GM18861 (cell line): ENCODE measurements around the gene HOGA1.

ENCODE experiments used
- ATAC-seq: cut with Tn5 transposase; IDR thresholded peaks from one replicate; pipeline ENCODE4 v1.9.1; 2021; ENCODE audit not compliant: unreplicated experiment

Gene HOGA1

DNA sequence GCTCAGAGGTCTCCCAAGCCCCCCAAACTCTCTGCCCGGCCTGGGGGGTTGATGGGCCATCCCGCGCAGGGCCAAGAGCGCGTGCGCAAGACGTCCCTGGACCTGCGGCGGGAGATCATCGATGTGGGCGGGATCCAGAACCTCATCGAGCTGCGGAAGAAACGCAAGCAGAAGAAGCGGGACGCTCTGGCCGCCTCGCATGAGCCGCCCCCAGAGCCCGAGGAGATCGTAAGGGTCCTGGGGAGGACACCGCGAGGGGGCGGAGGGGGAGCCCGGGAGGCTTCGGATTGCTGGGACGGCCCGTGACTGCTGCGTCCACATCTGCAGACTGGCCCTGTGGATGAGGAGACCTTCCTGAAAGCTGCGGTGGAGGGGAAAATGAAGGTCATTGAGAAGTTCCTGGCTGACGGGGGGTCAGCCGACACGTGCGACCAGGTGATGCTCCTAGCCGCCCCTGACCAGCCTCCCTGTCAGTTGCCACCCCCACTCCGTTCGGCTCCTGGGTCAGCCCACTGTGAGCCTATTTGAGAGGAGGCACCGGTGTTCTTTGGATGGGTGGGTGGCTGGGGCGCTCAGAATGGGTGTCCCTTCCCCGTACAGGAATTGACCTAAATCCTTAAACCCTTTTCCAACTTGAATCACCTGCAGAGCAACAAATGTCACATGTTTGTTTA is 5.9 kb upstream of the HOGA1 start:
- no peak for ATAC-seq

- ATAC-seq, result no peak
Measured at GRCh38 chr10:97580421-97581367, 3.5 kb upstream of the HOGA1 start.

- ATAC-seq, result no peak
Measured at GRCh38 chr10:97582169-97582568, 2.0 kb upstream of the HOGA1 start.

DNA sequence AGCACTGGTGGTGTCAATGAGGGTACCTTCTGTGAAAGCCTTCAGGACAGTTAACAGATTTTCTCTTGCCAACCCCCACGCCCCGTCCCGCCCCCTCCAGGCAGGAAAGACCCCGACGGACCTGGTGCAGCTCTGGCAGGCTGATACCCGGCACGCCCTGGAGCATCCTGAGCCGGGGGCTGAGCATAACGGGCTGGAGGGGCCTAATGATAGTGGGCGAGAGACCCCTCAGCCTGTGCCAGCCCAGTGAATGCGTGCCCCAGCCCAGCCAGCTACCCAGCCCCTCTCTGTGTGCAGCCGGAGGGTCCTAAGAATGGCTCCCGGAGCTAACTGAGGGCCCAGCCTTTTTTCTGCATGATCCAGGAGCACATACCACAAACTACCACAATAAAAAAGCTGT is 713 bp upstream of the HOGA1 start:
- ATAC-seq, result no peak

GRCh38 chr10:97584798-97585438 is 729 bp downstream of the HOGA1 start:
- ATAC-seq, result no peak

DNA sequence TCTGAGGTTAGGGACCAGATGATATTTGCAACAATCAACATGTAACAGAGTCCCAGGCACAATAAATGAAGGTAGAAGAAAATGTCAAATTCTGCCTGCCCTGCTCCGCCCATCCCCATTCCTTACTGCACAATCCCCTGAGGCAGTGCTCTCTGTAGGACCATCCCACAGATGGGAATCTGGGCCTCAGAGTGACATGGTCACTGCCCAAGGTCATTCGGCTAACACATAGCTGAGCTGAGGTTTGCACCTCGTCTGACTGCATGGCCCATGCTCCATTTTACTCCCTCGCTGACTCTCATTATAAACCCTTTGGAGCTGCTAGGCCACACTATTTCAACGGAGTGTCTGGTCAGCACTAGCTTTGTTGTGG is 1.2 kb downstream of the HOGA1 start:
- ATAC-seq, result no peak

GRCh38 chr10:97587183-97587582 is 3.0 kb downstream of the HOGA1 start:
- ATAC-seq, result no peak

DNA sequence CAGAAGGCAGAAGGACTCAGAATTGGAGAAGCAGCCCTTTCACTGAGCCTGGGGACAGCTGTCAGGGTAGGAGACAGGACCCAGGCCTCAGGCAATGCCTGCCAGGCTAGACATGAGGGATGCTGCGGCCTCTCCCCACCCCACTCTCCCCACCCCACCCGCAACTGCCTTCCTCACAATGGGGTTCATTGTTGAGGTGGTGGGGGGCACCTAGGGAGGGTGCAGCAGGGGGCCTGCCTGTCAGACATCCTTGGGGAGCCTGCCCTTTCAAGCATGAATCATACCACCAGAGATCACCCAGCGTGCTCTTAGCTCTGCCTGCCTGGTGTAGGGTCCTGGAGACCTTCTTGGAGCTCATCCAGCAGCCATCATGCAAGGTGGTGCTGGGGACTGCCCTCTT is 5.3 kb downstream of the HOGA1 start, which contains the start of gene C10orf62:
Gene C10orf62 (plus strand): TSS at position 243 of the 400 bp plus-strand sequence. CDS start 177 bp downstream, outside the sequence.
- no peak for ATAC-seq

- no peak for ATAC-seq
Measured at GRCh38 chr10:97590082-97590747, 6.0 kb downstream of the HOGA1 start.

DNA sequence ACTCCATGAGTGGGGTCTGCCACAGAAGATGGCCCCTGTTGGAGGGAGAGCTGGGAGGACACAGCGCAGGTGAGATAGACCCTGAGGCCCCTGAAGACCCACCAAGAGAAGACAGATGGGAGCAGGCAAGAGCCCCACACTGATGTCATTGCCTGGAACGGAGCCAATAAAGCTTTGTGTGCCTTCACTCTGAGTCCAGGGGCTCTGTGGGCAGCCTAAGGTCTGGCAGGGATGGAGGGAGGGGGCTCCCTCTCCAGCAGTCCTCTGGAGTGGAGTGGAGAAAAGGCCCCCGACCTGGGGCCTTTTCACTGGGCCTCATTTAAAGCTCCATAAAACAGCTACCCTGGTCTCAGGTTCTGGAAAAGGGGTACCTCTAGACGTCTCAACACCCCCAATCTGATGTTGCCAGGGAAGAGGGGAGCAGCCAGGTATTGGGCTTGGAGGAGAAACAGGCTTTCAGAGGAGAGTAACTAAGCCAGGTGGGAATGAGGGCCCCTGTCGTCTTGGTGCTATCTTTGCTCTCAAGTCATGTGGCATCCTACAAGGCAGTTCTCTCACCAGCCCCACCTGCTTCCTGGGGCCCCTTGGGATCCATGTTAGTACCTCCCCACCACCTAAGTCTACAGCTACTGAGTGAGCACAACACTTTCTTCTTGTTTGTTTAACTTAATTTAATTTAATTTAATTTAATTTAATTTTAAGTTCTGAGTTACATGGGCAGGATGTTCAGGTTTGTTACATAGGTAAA is 6.7 kb downstream of the HOGA1 start:
- ATAC-seq, result no peak

- ATAC-seq, result no peak
Measured at GRCh38 chr10:97593421-97593820, 9.2 kb downstream of the HOGA1 start.

- ATAC-seq, result no peak
Measured at GRCh38 chr10:97596101-97597082, 12.2 kb downstream of the HOGA1 start.

DNA sequence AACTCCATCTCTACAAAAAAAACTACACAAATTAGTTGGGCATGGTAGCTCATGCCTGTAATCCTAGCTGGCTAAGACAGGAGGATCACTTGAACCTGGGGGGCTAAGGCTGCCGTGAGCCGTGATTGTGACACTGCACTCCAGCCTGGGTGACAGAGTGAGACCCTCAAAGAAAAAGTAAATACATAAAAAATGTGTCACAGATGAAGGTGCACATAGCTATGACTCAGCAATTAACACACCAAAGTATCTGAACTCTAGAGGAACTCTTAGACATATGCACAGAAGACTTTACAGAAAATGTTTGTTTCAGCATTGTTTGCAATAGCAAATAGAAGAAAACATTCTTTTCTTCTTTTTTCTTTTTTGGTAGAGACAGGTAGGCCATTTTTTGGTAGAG is 13.6 kb downstream of the HOGA1 start:
- ATAC-seq, result no peak

DNA sequence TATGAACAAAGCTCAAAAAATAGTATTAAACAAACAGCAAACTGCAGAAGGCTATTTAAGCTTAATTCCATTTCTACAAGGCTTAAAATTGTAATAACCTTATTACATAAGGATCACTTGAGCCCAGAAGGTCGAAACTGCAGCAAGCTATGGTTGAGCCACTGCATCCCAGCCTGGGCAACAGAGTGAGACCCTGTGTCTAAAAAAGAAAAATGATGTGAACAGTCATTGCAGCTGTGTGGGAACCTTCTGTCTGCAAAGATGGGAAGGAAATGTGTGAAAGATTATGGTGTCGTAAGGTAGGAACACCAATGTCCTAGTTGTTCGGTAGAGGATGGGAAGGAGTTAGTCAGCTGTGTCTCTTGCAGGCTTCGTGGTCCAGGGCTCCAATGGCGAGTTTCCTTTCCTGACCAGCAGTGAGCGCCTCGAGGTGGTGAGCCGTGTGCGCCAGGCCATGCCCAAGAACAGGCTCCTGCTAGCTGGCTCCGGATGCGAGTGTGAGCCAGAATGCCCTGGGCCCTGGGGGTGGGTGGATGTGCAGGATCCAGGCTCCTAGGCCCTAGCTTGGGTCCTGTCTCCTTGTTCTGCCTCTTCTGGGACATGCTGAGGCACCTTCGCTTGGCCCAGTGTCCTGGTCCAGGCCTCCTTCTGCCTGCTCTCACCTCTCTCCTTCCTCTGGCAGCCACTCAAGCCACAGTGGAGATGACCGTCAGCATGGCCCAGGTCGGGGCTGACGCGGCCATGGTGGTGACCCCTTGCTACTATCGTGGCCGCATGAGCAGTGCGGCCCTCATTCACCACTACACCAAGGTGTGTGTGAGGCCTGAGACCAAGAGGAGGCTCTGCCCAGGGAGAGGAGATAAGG is 14.4 kb downstream of the HOGA1 start:
- no peak for ATAC-seq

- ATAC-seq, result no peak
Measured at GRCh38 chr10:97599272-97599619, 15.1 kb downstream of the HOGA1 start.

DNA sequence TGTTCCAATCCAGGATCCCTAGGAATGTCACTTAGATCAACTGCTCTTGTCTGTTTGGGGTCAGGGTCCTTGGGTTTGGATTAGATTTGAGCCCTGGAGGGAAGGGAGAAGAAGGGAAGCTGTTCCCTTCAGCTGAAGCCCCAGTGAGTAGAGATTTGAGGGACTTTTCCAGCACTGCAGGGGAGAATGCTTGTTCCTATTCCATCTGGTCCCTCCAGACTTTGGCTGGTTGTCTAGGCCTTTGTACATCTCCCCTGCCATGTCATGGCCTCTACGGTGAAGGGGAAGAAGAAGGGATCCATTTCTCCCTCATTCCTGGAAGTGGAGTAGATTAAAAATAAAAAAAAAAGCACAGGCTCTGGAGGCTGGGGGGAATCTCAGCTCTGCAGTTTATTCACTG is 16.4 kb downstream of the HOGA1 start:
- ATAC-seq, result no peak

DNA sequence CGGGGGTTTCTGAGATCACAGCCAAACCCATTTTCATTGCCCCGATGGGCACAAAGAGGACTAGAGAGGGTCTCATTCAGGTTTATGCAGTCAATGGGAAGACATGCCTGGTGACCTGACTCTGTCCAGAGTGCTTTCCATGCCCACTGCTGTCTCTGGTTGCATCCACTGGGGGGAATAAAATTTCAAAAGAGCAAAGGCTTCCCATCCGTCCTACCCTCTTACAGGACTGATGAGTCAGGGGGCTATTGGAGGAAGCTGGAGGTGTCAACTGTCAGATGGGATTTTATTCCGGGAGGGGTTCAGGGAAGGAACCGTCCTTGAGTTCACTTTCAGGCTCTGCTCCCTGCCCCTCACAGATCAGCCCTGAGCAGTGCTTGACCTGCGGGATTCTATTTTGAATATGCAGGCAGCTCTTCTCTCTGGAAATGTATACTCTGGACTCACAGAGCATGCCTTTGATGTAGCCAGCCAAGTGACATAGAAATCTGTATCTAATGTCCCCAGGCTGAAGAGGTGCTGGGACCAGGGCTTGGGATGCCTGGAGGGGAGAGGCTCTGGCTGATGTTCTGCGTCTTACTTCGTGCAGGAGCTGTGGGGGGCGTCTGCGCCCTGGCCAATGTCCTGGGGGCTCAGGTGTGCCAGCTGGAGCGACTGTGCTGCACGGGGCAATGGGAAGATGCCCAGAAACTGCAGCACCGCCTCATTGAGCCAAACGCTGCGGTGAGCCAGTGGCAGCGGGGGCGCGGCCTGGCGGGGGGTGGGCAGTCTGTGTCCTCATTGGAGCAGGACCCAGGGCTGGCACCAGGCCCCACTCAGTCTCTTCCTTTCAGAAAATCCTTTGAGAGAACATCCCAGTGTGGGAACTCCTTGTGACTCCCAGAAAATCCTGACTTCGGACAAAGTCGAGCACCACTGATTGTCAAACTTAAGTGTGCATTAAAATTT is 17.4 kb downstream of the HOGA1 start:
- no peak for ATAC-seq
